ENCODE measurements around the gene WDR70. TPM values are rescaled to one million over a fixed set of nuclear protein-coding genes. Genes with fewer than 3 reads are reported as not detected.

Gene WDR70
- total RNA-seq, 1 experiment from 2014 or later: 25.0 TPM

- Histone ChIP-seq H3K4me2 (ENCODE audit: low read length) (no peak overlapping the region), H3K9ac (ENCODE audit: low read length) (no peak overlapping the region), H3K27me3 (ENCODE audit: low read length) (no peaks in the 10 kb centered on the region), H3K36me3 (ENCODE audit: low read depth, low read length) (no peaks in the 10 kb centered on the region), H3K4me3 (ENCODE audit: low read length) (no peak overlapping the region), H3K27ac (ENCODE audit: low read length) (no peak overlapping the region), H3K9me3 (ENCODE audit: low read length) (no peaks in the 10 kb centered on the region), H4K20me1 (ENCODE audit: low read length) (no peaks in the 10 kb centered on the region), H3K79me2 (ENCODE audit: low read length) (no peaks in the 10 kb centered on the region), H3F3A (ENCODE audit: low read length, unreplicated experiment) (no peaks in the 10 kb centered on the region), H2AFZ (ENCODE audit: low read length) (no peak overlapping the region), H3K9me2 (replicated peaks; ENCODE audit: low read length) (no peaks in the 10 kb centered on the region), H3K4me1 (ENCODE audit: insufficient read depth, low read length) (no peaks in the 10 kb centered on the region)
- BruUV-seq (replicated peaks): no TSS peak
- ATAC-seq (no peak), DNase-seq (no peak)
- intact Hi-C loops (cut with micrococcal nuclease): no loop called here
- ChIA-PET CTCF (no interaction called here), POLR2A (ENCODE audit: unreplicated experiment) (no interaction called here)
- TF ChIP-seq EZH2 (IDR thresholded peaks at IDR 0.05; ENCODE audit: low read length, unreplicated experiment): no peak
- TF ChIP-seq EZH2phosphoT487 (IDR thresholded peaks at IDR 0.05; ENCODE audit: borderline replicate concordance, low read length): no peak
- TF ChIP-seq CTCF (conservative IDR thresholded peaks at IDR 0.05; ENCODE audit: low read depth, low read length): no peak
Observed at GRCh38 chr5:37801521-37801920, 422.4 kb downstream of the WDR70 start.

Other genes with a start within 250 kb of the WDR70 start
- gene CPLANE1, start 129.9 kb upstream of the WDR70 start, total RNA-seq (2014; rRNA removed): 10.1 and 10.8 TPM in 2 replicates
- 56.3 and 59.0 TPM in 2 replicates for gene NUP155, start 8.2 kb upstream of the WDR70 start, total RNA-seq (2014; rRNA removed)